ENCODE data around the gene GARNL3.

- TF ChIP-seq CTCF (conservative IDR thresholded peaks at IDR 0.05; ENCODE audit: low read depth in 2 of 2) (no peak), REST (IDR thresholded peaks at IDR 0.05; ENCODE audit: unreplicated experiment) (no peak), POLR2AphosphoS5 (IDR thresholded peaks at IDR 0.05; ENCODE audit: low read depth) (no peak)
These were observed 125.6 kb downstream of the GARNL3 start for GRCh38 chr9:127390248-127390545.
